Cardiac fibroblast (primary cell): Measurements from ENCODE around the gene VN1R5.
"Not testable (repeated sequence)": the region's sequence is repeated elsewhere in the genome, so short reads cannot be mapped to it uniquely, and the experiment has no call there.

ENCODE experiments used
- DNase-seq, 2 donors: peaks; one replicate each; pipeline versions ENCODE4 v3.0.0 to v3.0.0-alpha.2; 2010; ENCODE audit warnings: low read depth in 2 of 2
- H3K4me3 ChIP-seq, 2 donors: replicated peaks in 1 of 2; 1 replicate in 1 of 2; 2 replicates in 1 of 2; pipeline ENCODE4 v1.5.1; 2011; ENCODE audit warnings: low read depth in 2 of 2, low read length in 2 of 2, mild to moderate bottlenecking in 2 of 2, moderate library complexity in 1 of 2
- CTCF ChIP-seq: IDR thresholded peaks from one replicate; pipeline ENCODE4 v1.5.1; 2011; ENCODE audit warnings: low read depth, mild to moderate bottlenecking, low read length, inconsistent platforms

VN1R5 gene

GRCh38 chr1:247255772-247256171 is at the start of gene VN1R5:
VN1R5 (plus strand) TSS chr1:247256072.
- not testable (repeated sequence) for DNase-seq, H3K4me3 ChIP-seq

GRCh38 chr1:247209396-247209795 is 46.5 kb upstream of the VN1R5 start:
- TF ChIP-seq CTCF = no peak
- peak; percentile 4 to 15 for DNase-seq
- peak overlapping the region in 1 of 2 donors; percentile 90 for H3K4me3 ChIP-seq

- DNase-seq = peak in 1 of 2 donors; percentile 25
- H3K4me3 ChIP-seq = peak overlapping the region; percentile 90 to 92
- TF ChIP-seq CTCF = no peak
Measured at GRCh38 chr1:247210062-247210375, 45.9 kb upstream of the VN1R5 start.

GRCh38 chr1:247210376-247211117 is 45.3 kb upstream of the VN1R5 start:
- DNase-seq = peak; percentile 91 to 92
- H3K4me3 ChIP-seq = peak overlapping the region; percentile 90 to 92
- no peak for TF ChIP-seq CTCF

GRCh38 chr1:247211339-247211738 is 44.5 kb upstream of the VN1R5 start:
- H3K4me3 ChIP-seq = no peak overlapping the region
- DNase-seq = no peak
- TF ChIP-seq CTCF = no peak

- TF ChIP-seq CTCF = no peak
- no peak for DNase-seq
- H3K4me3 ChIP-seq = no peak overlapping the region
Measured at GRCh38 chr1:247212012-247212411, 43.9 kb upstream of the VN1R5 start.

GRCh38 chr1:247212627-247213617 is 43.0 kb upstream of the VN1R5 start:
- no peak for DNase-seq
- no peak for TF ChIP-seq CTCF
- H3K4me3 ChIP-seq = no peak overlapping the region
